ENCODE measurements around the gene CELSR1. TPM values are rescaled to one million over a fixed set of nuclear protein-coding genes. Genes with fewer than 3 reads are reported as not detected.

CELSR1 gene
- total and polyA plus RNA-seq, 2 of the 13 experiments (the other 11 are each of a cell fraction or from before 2014, with no cell fraction given): 0.78 to 1.8 TPM

DNA sequence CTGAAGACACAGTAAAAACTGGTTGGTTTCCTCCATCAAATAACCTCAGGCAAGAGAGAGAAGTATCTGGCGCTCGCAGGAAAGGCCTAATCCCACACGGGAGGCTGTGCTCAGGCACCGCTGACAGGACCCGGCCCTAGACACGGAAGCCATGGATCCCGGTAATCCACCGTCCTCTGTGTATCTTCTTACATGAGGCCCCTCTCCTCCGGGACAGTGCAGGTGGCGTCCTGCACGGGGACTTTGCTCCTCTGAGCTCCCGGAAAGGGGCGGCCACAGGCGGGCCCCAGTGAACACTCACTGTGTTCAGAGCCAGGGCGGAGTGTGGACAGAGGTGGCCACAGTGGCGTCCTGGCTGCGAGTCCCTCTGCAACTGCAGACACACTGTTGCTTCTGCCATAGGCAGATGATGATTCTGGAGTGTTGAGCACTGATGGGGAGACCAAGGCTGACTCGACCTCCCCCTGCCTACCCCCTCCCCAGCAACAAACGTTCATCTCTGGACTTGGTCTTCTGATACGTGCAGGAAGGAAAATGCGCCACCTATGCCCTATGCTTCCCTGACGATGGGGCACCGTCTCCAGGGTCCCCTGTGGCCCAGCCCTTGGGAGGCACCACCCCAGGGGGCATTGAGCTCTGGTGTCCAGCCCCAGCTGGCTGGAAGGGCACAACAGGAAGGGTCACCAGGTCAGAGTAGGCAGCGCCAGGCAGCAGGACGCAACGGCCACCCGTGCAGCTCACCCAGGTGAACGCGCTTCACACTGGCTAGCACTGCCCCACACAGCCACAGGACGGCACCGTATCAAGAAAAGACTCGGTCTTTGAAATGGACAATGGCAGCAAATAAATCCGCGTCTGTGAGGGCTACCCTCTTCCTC is 106.2 kb downstream of the CELSR1 start (continued):
- no peak for TF ChIP-seq EP300 (IDR thresholded peaks at IDR 0.05; ENCODE audit: low read depth in 2 of 2, low read length in 2 of 2)
- TF ChIP-seq EP300 (CRISPR knock-in tag; IDR thresholded peaks at IDR 0.05; ENCODE audit: borderline replicate concordance): peak; percentile 56
- TF ChIP-seq RBM22 (optimal IDR thresholded peaks at IDR 0.05; ENCODE audit: low read length): no peak
- 0 out of 2 replicates have a peak, but pooled peaks have one; percentile 69 for TF ChIP-seq ZNF709 (CRISPR knock-in tag; IDR thresholded peaks at IDR 0.05)
- TF ChIP-seq ARID2 (CRISPR knock-in tag; IDR thresholded peaks at IDR 0.05; ENCODE audit: borderline replicate concordance): peak; percentile 79; the same call in 1 of the 2 replicates
- TF ChIP-seq YY1 (IDR thresholded peaks at IDR 0.05; ENCODE audit: insufficient read depth, insufficient replicate concordance, low read depth, low read length): peak; percentile 50
- 0 out of 2 replicates have a peak, but pooled peaks have one; percentile 55 for TF ChIP-seq TOPORS (CRISPR knock-in tag; IDR thresholded peaks at IDR 0.05)
- no peak for TF ChIP-seq MYNN (CRISPR knock-in tag; IDR thresholded peaks at IDR 0.05; ENCODE audit: low read depth)
- peak; percentile 73; the same call in 1 of the 2 replicates for TF ChIP-seq ZNF232 (CRISPR knock-in tag; IDR thresholded peaks at IDR 0.05; ENCODE audit: borderline replicate concordance)
- TF ChIP-seq KLF11 (CRISPR knock-in tag; IDR thresholded peaks at IDR 0.05): peak; percentile 71
- TF ChIP-seq HOXD1 (CRISPR knock-in tag; IDR thresholded peaks at IDR 0.05): no peak
- 0 out of 2 replicates have a peak, but pooled peaks have one; percentile 38 for TF ChIP-seq ZFP37 (CRISPR knock-in tag; IDR thresholded peaks at IDR 0.05; ENCODE audit: borderline replicate concordance)
- TF ChIP-seq SIX1 (CRISPR knock-in tag; IDR thresholded peaks at IDR 0.05; ENCODE audit: borderline replicate concordance): peak; percentile 68; the same call in 1 of the 2 replicates
- peak; percentile 39 for TF ChIP-seq POGZ (CRISPR knock-in tag; IDR thresholded peaks at IDR 0.05)
- no peak for TF ChIP-seq ZNF235 (CRISPR knock-in tag; IDR thresholded peaks at IDR 0.05; ENCODE audit: borderline replicate concordance)
- no peak for TF ChIP-seq CENPX (CRISPR knock-in tag; IDR thresholded peaks at IDR 0.05)
- 0 out of 2 replicates have a peak, but pooled peaks have one; percentile 66 for TF ChIP-seq ZKSCAN8 (CRISPR knock-in tag; IDR thresholded peaks at IDR 0.05; ENCODE audit: borderline replicate concordance)
- TF ChIP-seq HNRNPK (IDR thresholded peaks at IDR 0.05; ENCODE audit: low read depth, low read length, poor library complexity, severe bottlenecking): no peak
- TF ChIP-seq TEAD2 (CRISPR knock-in tag; IDR thresholded peaks at IDR 0.05): no peak
- TF ChIP-seq TBX2 (CRISPR knock-in tag; IDR thresholded peaks at IDR 0.05; ENCODE audit: borderline replicate concordance): peak; percentile 73; the same call in 1 of the 2 replicates
- TF ChIP-seq ARHGAP35 (CRISPR knock-in tag; IDR thresholded peaks at IDR 0.05; ENCODE audit: borderline replicate concordance): 0 out of 2 replicates have a peak, but pooled peaks have one; percentile 50
- TF ChIP-seq PITX1 (CRISPR knock-in tag; IDR thresholded peaks at IDR 0.05): peak; percentile 88
- TF ChIP-seq, protein P1, sequence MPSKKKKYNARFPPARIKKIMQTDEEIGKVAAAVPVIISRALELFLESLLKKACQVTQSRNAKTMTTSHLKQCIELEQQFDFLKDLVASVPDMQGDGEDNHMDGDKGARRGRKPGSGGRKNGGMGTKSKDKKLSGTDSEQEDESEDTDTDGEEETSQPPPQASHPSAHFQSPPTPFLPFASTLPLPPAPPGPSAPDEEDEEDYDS (CRISPR knock-in tag; IDR thresholded peaks at IDR 0.05): peak; percentile 72
- TF ChIP-seq HDAC6 (IDR thresholded peaks at IDR 0.05; ENCODE audit: low read depth, low read length): no peak
- peak; percentile 85 for TF ChIP-seq KDM6A (CRISPR knock-in tag; IDR thresholded peaks at IDR 0.05; ENCODE audit: low read depth)
- TF ChIP-seq, protein P2, sequence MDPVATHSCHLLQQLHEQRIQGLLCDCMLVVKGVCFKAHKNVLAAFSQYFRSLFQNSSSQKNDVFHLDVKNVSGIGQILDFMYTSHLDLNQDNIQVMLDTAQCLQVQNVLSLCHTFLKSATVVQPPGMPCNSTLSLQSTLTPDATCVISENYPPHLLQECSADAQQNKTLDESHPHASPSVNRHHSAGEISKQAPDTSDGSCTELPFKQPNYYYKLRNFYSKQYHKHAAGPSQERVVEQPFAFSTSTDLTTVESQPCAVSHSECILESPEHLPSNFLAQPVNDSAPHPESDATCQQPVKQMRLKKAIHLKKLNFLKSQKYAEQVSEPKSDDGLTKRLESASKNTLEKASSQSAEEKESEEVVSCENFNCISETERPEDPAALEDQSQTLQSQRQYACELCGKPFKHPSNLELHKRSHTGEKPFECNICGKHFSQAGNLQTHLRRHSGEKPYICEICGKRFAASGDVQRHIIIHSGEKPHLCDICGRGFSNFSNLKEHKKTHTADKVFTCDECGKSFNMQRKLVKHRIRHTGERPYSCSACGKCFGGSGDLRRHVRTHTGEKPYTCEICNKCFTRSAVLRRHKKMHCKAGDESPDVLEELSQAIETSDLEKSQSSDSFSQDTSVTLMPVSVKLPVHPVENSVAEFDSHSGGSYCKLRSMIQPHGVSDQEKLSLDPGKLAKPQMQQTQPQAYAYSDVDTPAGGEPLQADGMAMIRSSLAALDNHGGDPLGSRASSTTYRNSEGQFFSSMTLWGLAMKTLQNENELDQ (CRISPR knock-in tag; IDR thresholded peaks at IDR 0.05; ENCODE audit: borderline replicate concordance): no peak
